MCF 10A (cell line): ENCODE data around the gene TAAR2. TPM values are rescaled to one million over a fixed set of nuclear protein-coding genes. Genes with fewer than 3 reads are reported as not detected.

Experiments used
- Bru-seq: library from RNA; stranded (reverse); fragments of 400-500 nt; gene quantifications from one replicate; lab custom pipeline; 2021; lab: Mats Ljungman, UMichigan
- BruChase-seq, 2 experiments: library from RNA; stranded (reverse); fragments of 400-500 nt; gene quantifications; one replicate each; lab custom pipeline; 2021; lab: Mats Ljungman, UMichigan
- BruUV-seq: library from RNA; stranded (reverse); fragments of 400-500 nt; replicated peaks from 2 replicates; lab custom pipeline; 2021; lab: Mats Ljungman, UMichigan
- CTCF ChIA-PET: fragments of 300-600 bp; sonication (Branson Sonifier 250); formaldehyde crosslinking; extraction: SDS; loops from one replicate; lab custom pipeline; 2021; ENCODE audit warnings: antibody characterized with exemption, inconsistent platforms; lab: Yijun Ruan, JAX
- POLR2A ChIA-PET: fragments of 300-600, 350-650 bp; sonication (Branson Sonifier 250); formaldehyde crosslinking; extraction: SDS; loops from one replicate; lab custom pipeline; 2020; ENCODE audit warnings: antibody characterized with exemption, inconsistent platforms; lab: Yijun Ruan, JAX
- DNase-seq: peaks from one replicate; pipeline ENCODE4 v3.0.0-alpha.2; 2018; ENCODE audit not compliant: unreplicated experiment
- H3K27ac Mint-ChIP-seq: one replicate; pipeline ENCODE4 v1.8.0; 2022; ENCODE audit warnings: mild to moderate bottlenecking, low read depth, mixed read lengths; ENCODE audit not compliant: unreplicated experiment
- H3K27me3 Mint-ChIP-seq: one replicate; pipeline ENCODE4 v1.8.0; 2022; ENCODE audit warnings: mixed read lengths; ENCODE audit not compliant: insufficient read depth, unreplicated experiment
- H3K36me3 Mint-ChIP-seq: one replicate; pipeline ENCODE4 v1.8.0; 2022; ENCODE audit warnings: mild to moderate bottlenecking, moderate library complexity, mixed read lengths; ENCODE audit not compliant: insufficient read depth, unreplicated experiment
- H3K4me1 Mint-ChIP-seq: one replicate; pipeline ENCODE4 v1.8.0; 2022; ENCODE audit warnings: mixed read lengths; ENCODE audit not compliant: insufficient read depth, unreplicated experiment
- H3K4me3 Mint-ChIP-seq: one replicate; pipeline ENCODE4 v1.8.0; 2022; ENCODE audit warnings: mild to moderate bottlenecking, moderate library complexity, mixed read lengths; ENCODE audit not compliant: unreplicated experiment
- H3K9me3 Mint-ChIP-seq: one replicate; pipeline ENCODE4 v1.8.0; 2022; ENCODE audit warnings: mixed read lengths; ENCODE audit not compliant: unreplicated experiment
- intact Hi-C: fragments of 100-400 bp; cut with micrococcal nuclease; formaldehyde crosslinking; loops from 2 replicates; pipeline ENCODE4 v1.14.1; 2022
- long read RNA-seq: library from polyadenylated mRNA; stranded (forward); transcript quantifications from one replicate; pipeline ENCODE4 v2.0.0, GENCODE V29; 2022
- total RNA-seq: library from RNA; stranded (reverse); gene quantifications from 2 replicates; pipeline ENCODE4 v1.2.3, GENCODE V29; 2022
- TF ChIP-seq, protein P1 (sequence below): fragments of 200-600 bp; IDR thresholded peaks from one replicate; pipeline ENCODE4 v1.8.0; 2022; ENCODE audit warnings: antibody characterized with exemption, mild to moderate bottlenecking; ENCODE audit not compliant: unreplicated experiment

TAAR2 gene
- total RNA-seq (not detected in 2 replicates), Bru-seq, nascent RNA (not detected), BruChase-seq, experiment 1, labeled RNA remaining after a 6-hour chase (percentile 9 among the genes with signal in this experiment), BruChase-seq, experiment 2, labeled RNA remaining after a 2-hour chase (percentile 10 among the genes with signal in this experiment)
- long read RNA-seq, result 0 reads

DNA sequence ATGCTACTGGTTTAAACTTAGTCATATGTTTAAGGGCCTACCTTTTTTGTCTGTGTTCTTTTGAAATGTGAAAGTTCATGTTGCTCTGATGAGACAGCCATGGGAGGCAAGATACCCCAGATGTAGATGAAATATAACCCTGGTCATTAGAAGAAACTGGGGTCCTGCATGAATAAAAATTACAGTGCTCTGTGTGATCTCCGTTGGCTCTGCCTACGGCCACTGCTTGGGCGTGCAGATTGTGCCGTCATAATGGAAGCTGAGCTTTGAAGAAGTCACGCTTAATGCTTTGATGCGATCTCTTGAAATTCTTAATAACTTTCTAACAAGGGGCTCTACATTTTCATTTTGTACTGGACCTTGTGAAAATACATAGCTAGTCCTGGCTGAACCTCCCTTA lies at the start of gene TAAR2:
Gene TAAR2 (minus strand): TSS at position 101 of the 400 bp plus-strand sequence. CDS start 0 bp downstream, at position 101.
- no TSS peak for BruUV-seq
- ChIA-PET POLR2A (no interaction called here), CTCF (no interaction called here)
- H3K4me3 Mint-ChIP-seq, result no peak within 1 kb of the TSS
- no peaks in the 10 kb centered on the region for H3K4me1 Mint-ChIP-seq
- no peaks in the 10 kb centered on the region for H3K36me3 Mint-ChIP-seq
- no peak within 1 kb of the TSS for H3K27ac Mint-ChIP-seq
- TF ChIP-seq, protein P1, sequence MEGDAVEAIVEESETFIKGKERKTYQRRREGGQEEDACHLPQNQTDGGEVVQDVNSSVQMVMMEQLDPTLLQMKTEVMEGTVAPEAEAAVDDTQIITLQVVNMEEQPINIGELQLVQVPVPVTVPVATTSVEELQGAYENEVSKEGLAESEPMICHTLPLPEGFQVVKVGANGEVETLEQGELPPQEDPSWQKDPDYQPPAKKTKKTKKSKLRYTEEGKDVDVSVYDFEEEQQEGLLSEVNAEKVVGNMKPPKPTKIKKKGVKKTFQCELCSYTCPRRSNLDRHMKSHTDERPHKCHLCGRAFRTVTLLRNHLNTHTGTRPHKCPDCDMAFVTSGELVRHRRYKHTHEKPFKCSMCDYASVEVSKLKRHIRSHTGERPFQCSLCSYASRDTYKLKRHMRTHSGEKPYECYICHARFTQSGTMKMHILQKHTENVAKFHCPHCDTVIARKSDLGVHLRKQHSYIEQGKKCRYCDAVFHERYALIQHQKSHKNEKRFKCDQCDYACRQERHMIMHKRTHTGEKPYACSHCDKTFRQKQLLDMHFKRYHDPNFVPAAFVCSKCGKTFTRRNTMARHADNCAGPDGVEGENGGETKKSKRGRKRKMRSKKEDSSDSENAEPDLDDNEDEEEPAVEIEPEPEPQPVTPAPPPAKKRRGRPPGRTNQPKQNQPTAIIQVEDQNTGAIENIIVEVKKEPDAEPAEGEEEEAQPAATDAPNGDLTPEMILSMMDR, result no peak
- no peak for DNase-seq
- H3K9me3 Mint-ChIP-seq, result peaks cover 9% of the 10 kb centered on the region
- intact Hi-C loops, result no loop called here
- H3K27me3 Mint-ChIP-seq, result peaks cover 45% of the 10 kb centered on the region

DNA sequence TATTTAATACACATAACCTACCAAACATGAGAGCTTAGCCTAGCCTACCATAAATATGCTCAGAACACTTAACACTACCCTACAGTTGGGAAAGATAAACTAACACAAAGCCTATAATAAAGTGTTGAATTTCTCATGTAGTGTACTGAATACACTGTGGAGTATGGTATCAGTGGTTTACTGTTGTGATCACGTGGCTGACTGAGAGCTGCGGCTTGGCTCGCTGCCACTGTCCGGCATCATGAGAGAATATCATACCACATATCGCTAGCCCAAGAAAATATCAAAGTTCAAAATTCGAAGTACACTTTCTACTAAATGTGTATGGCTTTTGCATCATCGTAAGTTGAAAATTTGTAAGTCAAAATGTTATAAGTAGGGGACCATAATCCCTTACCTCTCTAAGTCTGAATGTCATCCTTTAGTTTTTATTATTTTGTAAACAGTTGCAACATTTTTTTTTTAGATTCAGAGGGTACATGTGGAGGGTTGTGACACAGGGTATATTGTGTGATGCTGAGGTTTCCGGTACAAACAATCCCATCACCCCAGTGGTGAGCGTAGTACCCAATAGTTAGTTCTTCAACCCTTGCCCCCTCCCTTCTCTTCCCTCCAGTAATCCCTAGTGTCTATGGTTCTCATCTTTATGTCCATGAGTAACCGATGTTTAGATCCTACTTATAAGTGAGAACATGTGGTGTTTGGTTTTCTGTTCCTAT lies 49.5 kb upstream of the TAAR2 start:
- H3K36me3 Mint-ChIP-seq, result no peaks in the 10 kb centered on the region
- ChIA-PET CTCF (interaction anchor here (0.8 to 2.8 kb wide), 6 partner anchors 9 to 126 kb away, joined by 3 to 16 read pairs (median 5); no protein-coding TSS in a partner anchor), POLR2A (interaction anchor here (0.9 to 1.0 kb wide), 2 partner anchors 121 to 125 kb away, joined by 3 read pairs; partner anchors contain the start of gene SLC18B1)
- no peak overlapping the region for H3K27ac Mint-ChIP-seq
- BruUV-seq, result no TSS peak
- no peak for DNase-seq
- H3K4me1 Mint-ChIP-seq, result peaks cover 7% of the 10 kb centered on the region
- no peaks in the 10 kb centered on the region for H3K9me3 Mint-ChIP-seq
- no peaks in the 10 kb centered on the region for H3K27me3 Mint-ChIP-seq
- intact Hi-C loops, result no loop called here
- TF ChIP-seq, protein P1, result no peak
- H3K4me3 Mint-ChIP-seq, result no peak overlapping the region

- H3K27me3 Mint-ChIP-seq, result no peaks in the 10 kb centered on the region
- no peak overlapping the region for H3K4me3 Mint-ChIP-seq
- CTCF ChIA-PET, result interaction anchor here (0.6 to 6.7 kb wide), 17 partner anchors 11 to 942 kb away, joined by 3 to 103 read pairs (median 7); partner anchors contain the start of genes SLC18B1 and VNN1
- TF ChIP-seq, protein P1, result no peak
- BruUV-seq, result no TSS peak
- POLR2A ChIA-PET, result interaction anchor here (0.8 to 2.1 kb wide), 3 partner anchors 127 to 143 kb away, joined by 3 to 12 read pairs (median 10); partner anchors contain the start of genes RPS12 and SLC18B1
- H3K4me1 Mint-ChIP-seq, result peaks cover 7% of the 10 kb centered on the region
- DNase-seq, result no peak
- H3K27ac Mint-ChIP-seq, result no peak overlapping the region
- H3K9me3 Mint-ChIP-seq, result no peaks in the 10 kb centered on the region
- intact Hi-C loops, result no loop called here
- no peaks in the 10 kb centered on the region for H3K36me3 Mint-ChIP-seq
Observed at GRCh38 chr6:132671295-132671694, 47.2 kb upstream of the TAAR2 start.
